Body of pancreas (tissue), 4 donors: ENCODE data around the gene KDM3A. TPM values are rescaled to one million over a fixed set of nuclear protein-coding genes. Genes with fewer than 3 reads are reported as not detected.

Experiments
- ATAC-seq: fragments of 150-250 bp; one replicate; pipeline ENCODE4 v1.9.1; 2016
- DNase-seq, 4 donors: peaks; one replicate each; pipeline ENCODE4 v3.0.0-alpha.2; 2019
- H3K27ac ChIP-seq, 4 donors: fragments of 200-600 bp; sonication (generic); 1 replicate in 3 of 4; 2 replicates in 1 of 4; pipeline versions ENCODE4 v1.5.1 to v1.6.1; 2016 to 2019; ENCODE audit warnings: mild to moderate bottlenecking in 1 of 4, mixed read lengths in 1 of 4, moderate library complexity in 1 of 4
- H3K27me3 ChIP-seq, 2 donors: fragments of 200-600 bp; sonication (generic); one replicate each; pipeline ENCODE4 v1.6.0; 2016; ENCODE audit warnings: mild to moderate bottlenecking in 1 of 2
- H3K36me3 ChIP-seq, 2 donors: fragments of 200-600 bp; sonication (generic); replicated peaks in 1 of 2; 2 replicates each; pipeline ENCODE4 v1.5.1; 2016; ENCODE audit warnings: low read depth in 2 of 2; ENCODE audit not compliant: insufficient read depth in 1 of 2
- H3K4me1 ChIP-seq: fragments of 200-600 bp; sonication (generic); one replicate; pipeline ENCODE4 v1.6.0; 2016
- H3K4me3 ChIP-seq, 2 donors: fragments of 200-600 bp; sonication (generic); 1 replicate in 1 of 2; 2 replicates in 1 of 2; pipeline ENCODE4 v1.5.1; 2016 to 2019
- H3K9me3 ChIP-seq, 3 donors: fragments of 200-600 bp; sonication (generic); 1 replicate in 2 of 3; 2 replicates in 1 of 3; pipeline ENCODE4 v1.5.1; 2016
- CTCF ChIP-seq, 7 experiments: fragments of 450-650 bp in 4 of 7; fragments of 200-600 bp in 3 of 7; sonication (generic) in 3 of 7; IDR thresholded peaks; one replicate each; pipeline ENCODE4 v1.5.1; 2016 to 2019; ENCODE audit warnings: antibody characterized with exemption in 7 of 7
- POLR2A ChIP-seq, 3 donors: fragments of 450-650 bp; IDR thresholded peaks; one replicate each; pipeline ENCODE4 v1.6.1; 2016; ENCODE audit warnings: antibody characterized with exemption in 3 of 3, mild to moderate bottlenecking in 2 of 3
- WGBS, 2 donors: methylation state at CpG; one replicate each; pipeline ENCODE4 v1.1.5; 2017; 5-methylcytosine and 5-hydroxymethylcytosine counted together
- intact Hi-C: fragments of 100-400 bp; cut with DNase I; formaldehyde crosslinking; loops from one replicate; pipeline ENCODE4 v1.15.1; 2023
- total RNA-seq, 2 donors: library from RNA; depleted of rRNA; stranded (reverse); fragments of >200 nt; gene quantifications; one replicate each; pipeline ENCODE4 v1.1.0, GENCODE V29; 2016

Gene KDM3A
- total RNA-seq, 2 donors from 2014 or later, result 34.0 to 47.8 TPM

GRCh38 chr2:86441882-86442641 lies 891 bp downstream of the KDM3A start:
- ATAC-seq (peak; percentile 3), DNase-seq (peak; percentile 56 to 70 (median 66))
- H3K27me3 ChIP-seq, result no peaks in the 10 kb centered on the region
- peaks cover 38% of the 10 kb centered on the region for H3K4me1 ChIP-seq
- H3K27ac ChIP-seq, result peak overlapping the region; percentile 93 to 98 (median 94)
- H3K36me3 ChIP-seq, result no peaks in the 10 kb centered on the region
- 0 to 2% methylated on average over 20 to 41 of the region's 53 CpGs for WGBS, 2 donors
- intact Hi-C loops, result no loop called here
- H3K9me3 ChIP-seq, result peaks cover 0 to 6% (median 0%) of the 10 kb centered on the region in 3 donors
- TF ChIP-seq POLR2A (IDR thresholded peaks at IDR 0.05) (peak in 2 of 3 donors; percentile 58 to 71), CTCF (IDR thresholded peaks at IDR 0.05) (no peak)
- H3K4me3 ChIP-seq, result peak overlapping the region; percentile 16 to 61

DNA sequence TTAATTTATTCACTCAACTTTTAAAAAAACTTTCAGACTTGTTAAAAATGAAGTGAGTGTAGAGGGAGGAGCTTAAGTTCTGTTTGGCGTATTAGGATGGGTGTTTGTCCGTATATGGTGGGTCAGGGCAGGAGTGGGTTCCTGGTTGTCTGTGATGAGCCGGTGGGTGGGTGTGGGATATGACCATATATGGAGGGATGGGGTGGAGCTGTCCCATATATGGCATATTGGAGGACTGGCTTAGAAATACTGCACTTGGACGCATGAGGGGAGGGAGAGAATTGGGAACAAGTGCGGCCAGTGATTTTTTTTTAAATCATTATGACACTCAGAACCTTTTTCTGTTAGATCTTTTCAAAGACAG lies 1.5 kb downstream of the KDM3A start:
- TF ChIP-seq POLR2A (IDR thresholded peaks at IDR 0.05), result no peak
- TF ChIP-seq CTCF (IDR thresholded peaks at IDR 0.05), result peak in 4 of 7 experiments; percentile 10 to 33 (median 26)
- peak; percentile 73 to 92 (median 82) for DNase-seq
- intact Hi-C loops, result no loop called here
- peaks cover 41% of the 10 kb centered on the region for H3K4me1 ChIP-seq
- peak overlapping the region; percentile 93 to 98 (median 94) for H3K27ac ChIP-seq
- H3K27me3 ChIP-seq, result no peaks in the 10 kb centered on the region
- WGBS, 2 donors, result 0 to 1% methylated on average over 5 of the region's 5 CpGs
- H3K36me3 ChIP-seq, result no peaks in the 10 kb centered on the region
- ATAC-seq, result peak; percentile 52
- peak overlapping the region; percentile 16 to 61 for H3K4me3 ChIP-seq
- H3K9me3 ChIP-seq, result peaks cover 0 to 6% (median 0%) of the 10 kb centered on the region in 3 donors

- no peak overlapping the region for H3K4me3 ChIP-seq
- H3K36me3 ChIP-seq, result no peaks in the 10 kb centered on the region
- no peaks in the 10 kb centered on the region for H3K27me3 ChIP-seq
- 63 to 66% methylated on average over 7 of the region's 7 CpGs for WGBS, 2 donors
- H3K9me3 ChIP-seq, result peaks cover 0 to 6% (median 0%) of the 10 kb centered on the region in 3 donors
- ATAC-seq (no peak), DNase-seq (no peak)
- peak overlapping the region in 2 of 4 donors; percentile 22 to 24 for H3K27ac ChIP-seq
- TF ChIP-seq POLR2A (IDR thresholded peaks at IDR 0.05) (no peak), CTCF (IDR thresholded peaks at IDR 0.05) (no peak)
- intact Hi-C loops, result no loop called here
- peaks cover 51% of the 10 kb centered on the region for H3K4me1 ChIP-seq
These were observed 2.6 kb downstream of the KDM3A start for GRCh38 chr2:86443631-86444350.

DNA sequence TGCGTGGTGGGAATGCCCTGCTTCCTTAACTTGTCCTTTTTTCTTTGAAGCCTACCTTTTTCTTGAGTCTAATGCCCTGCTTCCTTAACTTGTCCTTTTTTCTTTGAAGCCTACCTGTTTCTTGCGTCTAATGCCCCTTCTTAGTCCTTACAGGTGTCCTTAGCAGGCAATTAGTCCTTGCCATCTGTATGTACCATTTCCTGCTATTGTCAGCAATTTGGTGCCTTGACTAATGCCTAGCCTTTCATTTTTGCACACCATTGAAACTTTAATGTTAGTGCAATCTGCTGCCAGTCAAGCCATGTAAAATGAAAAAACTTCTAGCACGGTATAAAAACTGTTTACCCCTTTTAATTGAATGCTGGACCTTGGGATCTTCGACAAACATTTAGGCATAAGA lies 4.3 kb downstream of the KDM3A start:
- peaks cover 63% of the 10 kb centered on the region for H3K4me1 ChIP-seq
- TF ChIP-seq POLR2A (IDR thresholded peaks at IDR 0.05) (no peak), CTCF (IDR thresholded peaks at IDR 0.05) (no peak)
- no peak overlapping the region for H3K4me3 ChIP-seq
- intact Hi-C loops, result no loop called here
- H3K27me3 ChIP-seq, result no peaks in the 10 kb centered on the region
- WGBS, 2 donors, result 62 to 70% methylated on average over 4 of the region's 4 CpGs
- no peak for DNase-seq
- no peaks in the 10 kb centered on the region for H3K36me3 ChIP-seq
- H3K27ac ChIP-seq, result no peak overlapping the region
- no peak for ATAC-seq
- no peaks in the 10 kb centered on the region for H3K9me3 ChIP-seq
